K562 (cell line): ENCODE data around the gene CCDC148. TPM values are rescaled to one million over a fixed set of nuclear protein-coding genes. Genes with fewer than 3 reads are reported as not detected.

Experiments used
- AFF1 ChIP-seq, 2 experiments: fragments of 450-650 bp; IDR thresholded peaks; 2 replicates each; pipeline ENCODE4 v1.6.1; 2018; ENCODE audit warnings: mild to moderate bottlenecking in 2 of 2, low read depth in 1 of 2; ENCODE audit not compliant: partially characterized antibody in 2 of 2
- ARID2 ChIP-seq: fragments of 450-650 bp; IDR thresholded peaks from 2 replicates; pipeline ENCODE4 v1.6.1; 2017; ENCODE audit warnings: antibody characterized with exemption, mild to moderate bottlenecking
- CBFA2T3 ChIP-seq: fragments of 450-650 bp; IDR thresholded peaks from 2 replicates; pipeline ENCODE4 v1.6.1; 2017
- CTBP1 ChIP-seq: fragments of 450-650 bp; IDR thresholded peaks from 2 replicates; pipeline ENCODE4 v1.6.1; 2016; ENCODE audit warnings: borderline replicate concordance
- CTCF ChIP-seq, 3 experiments: IDR thresholded peaks in 2 of 3; conservative IDR thresholded peaks in 1 of 3; 2 replicates each; pipeline ENCODE4 v1.5.1; 2011 to 2012; ENCODE audit warnings: low read length in 3 of 3, mild to moderate bottlenecking in 3 of 3, control low read depth in 2 of 3, improper control_type of control experiment in 1 of 3, inconsistent platforms in 1 of 3, low read depth in 1 of 3, mixed read lengths in 1 of 3, moderate library complexity in 1 of 3; ENCODE audit not compliant: insufficient read depth in 2 of 3
- GTF2E2 ChIP-seq: fragments of 200-800 bp; sonication (Bioruptor generic); IDR thresholded peaks from 2 replicates; pipeline ENCODE4 v1.6.1; 2016; ENCODE audit warnings: missing genetic modification characterization, missing compliant biosample characterization
- LEF1 ChIP-seq: fragments of 450-650 bp; IDR thresholded peaks from 2 replicates; pipeline ENCODE4 v1.6.1; 2016; ENCODE audit warnings: mild to moderate bottlenecking
- MAFF ChIP-seq: IDR thresholded peaks from 2 replicates; pipeline ENCODE4 v1.6.1; 2012; ENCODE audit warnings: low read length, improper control_type of control experiment
- MTA1 ChIP-seq: fragments of 450-650 bp; IDR thresholded peaks from 2 replicates; pipeline ENCODE4 v1.6.1; 2017; ENCODE audit warnings: borderline replicate concordance
- MYNN ChIP-seq, 2 experiments: sonication (generic); formaldehyde crosslinking in 1 of 2; IDR thresholded peaks; 2 replicates each; pipeline versions ENCODE4 v1.5.0 to v1.6.1; 2016 to 2020; ENCODE audit warnings: antibody characterized with exemption in 1 of 2, missing genetic modification reagents in 1 of 2
- PHF20 ChIP-seq: fragments of 450-650 bp; IDR thresholded peaks from 2 replicates; pipeline ENCODE4 v1.6.1; 2018; ENCODE audit not compliant: partially characterized antibody
- POLR2AphosphoS5 ChIP-seq: IDR thresholded peaks from 2 replicates; pipeline ENCODE4 v1.6.1; 2011; ENCODE audit warnings: mild to moderate bottlenecking, low read depth, low read length, moderate library complexity; ENCODE audit not compliant: control insufficient read depth, insufficient read depth
- PTRF ChIP-seq: fragments of 450-650 bp; IDR thresholded peaks from 2 replicates; pipeline ENCODE4 v1.6.1; 2016; ENCODE audit warnings: mild to moderate bottlenecking, missing genetic modification characterization, missing compliant biosample characterization
- SOX6 ChIP-seq: fragments of 450-650 bp; IDR thresholded peaks from 2 replicates; pipeline ENCODE4 v1.6.1; 2014; ENCODE audit warnings: mild to moderate bottlenecking
- TAF1 ChIP-seq: IDR thresholded peaks from 2 replicates; pipeline ENCODE4 v1.6.1; 2011; ENCODE audit warnings: mild to moderate bottlenecking, low read length, moderate library complexity; ENCODE audit not compliant: insufficient read depth, control insufficient read depth, severe bottlenecking; ENCODE audit errors: extremely low read depth
- TRIM24 ChIP-seq, 2 experiments: fragments of 450-650 bp; IDR thresholded peaks; 2 replicates each; pipeline ENCODE4 v1.6.1; 2016
- ZNF146 ChIP-seq: IDR thresholded peaks from one replicate; pipeline ENCODE4 v1.6.1; 2018; ENCODE audit warnings: missing compliant biosample characterization; ENCODE audit not compliant: unreplicated experiment
- ZNF23 ChIP-seq: fragments of 250-450 bp; sonication (Bioruptor Pico); IDR thresholded peaks from 2 replicates; pipeline ENCODE4 v1.4.0; 2020; ENCODE audit warnings: mild to moderate bottlenecking
- polyA plus RNA-seq, 8 experiments: library from polyadenylated mRNA; depleted of rRNA in 4 of 8; stranded (reverse) in 5 of 8; unstranded in 3 of 8; fragments of >200 nt; fragmentation: Nextera tagmentation in 2 of 8; fragmentation: Illumina TruSeq in 1 of 8; extraction: Ambion mirVana in 2 of 8; extraction: Trizol in 1 of 8; gene quantifications; 2 replicates each; pipeline versions ENCODE4 v1.2.1 to v1.2.3, GENCODE V29; 2011 to 2014; ENCODE audit warnings: inconsistent platforms in 1 of 8, missing spikeins in 1 of 8
- total RNA-seq, 7 experiments: library from RNA; depleted of rRNA in 6 of 7; stranded (reverse); fragments of >200 nt in 6 of 7; fragmentation: Illumina TruSeq in 2 of 7; extraction: Trizol in 2 of 7; gene quantifications; 2 replicates each; pipeline versions ENCODE4 v1.2.1 to v1.2.3, GENCODE V29; 2011 to 2021; ENCODE audit warnings: low replicate concordance in 1 of 7
- TF ChIP-seq, protein P1 (sequence below): sonication (generic); formaldehyde crosslinking; IDR thresholded peaks from 2 replicates; pipeline ENCODE4 v1.8.1; 2022; ENCODE audit warnings: missing genetic modification reagents
- TF ChIP-seq, protein P2 (sequence below): sonication (generic); formaldehyde crosslinking; IDR thresholded peaks from 2 replicates; pipeline ENCODE4 v1.8.0; 2022; ENCODE audit warnings: mild to moderate bottlenecking, missing genetic modification reagents

CCDC148 gene
- total and polyA plus RNA-seq, 9 of the 15 experiments (the other 6 are each of a cell fraction or from before 2014, with no cell fraction given), result 0.10 to 1.4 (median 0.65) TPM

DNA sequence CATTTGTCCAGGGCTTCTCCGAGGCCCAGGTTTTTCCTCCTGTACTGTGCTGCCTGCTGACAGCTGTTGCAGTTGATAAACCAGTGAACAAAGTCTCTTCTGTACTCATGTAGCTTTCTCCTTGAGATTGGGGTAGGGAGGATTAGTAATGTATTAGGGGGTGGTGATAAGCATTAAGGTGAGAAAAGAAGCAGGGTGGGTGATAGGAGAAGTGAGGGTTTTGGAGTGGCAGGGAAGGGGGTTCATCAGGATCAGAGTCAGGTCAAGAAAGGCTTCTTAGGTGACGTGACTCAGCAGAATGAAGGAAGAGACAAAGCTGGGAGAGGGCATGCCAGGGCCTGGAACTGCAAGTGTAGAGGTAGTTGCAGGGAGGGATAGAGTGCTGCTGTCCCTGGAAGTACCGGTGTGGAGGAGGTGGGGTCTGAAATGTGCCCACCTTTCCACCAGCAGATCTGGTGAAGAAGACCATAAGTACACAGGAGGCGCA is 48.9 kb upstream of the CCDC148 start (continued):
- TF ChIP-seq, protein P1, sequence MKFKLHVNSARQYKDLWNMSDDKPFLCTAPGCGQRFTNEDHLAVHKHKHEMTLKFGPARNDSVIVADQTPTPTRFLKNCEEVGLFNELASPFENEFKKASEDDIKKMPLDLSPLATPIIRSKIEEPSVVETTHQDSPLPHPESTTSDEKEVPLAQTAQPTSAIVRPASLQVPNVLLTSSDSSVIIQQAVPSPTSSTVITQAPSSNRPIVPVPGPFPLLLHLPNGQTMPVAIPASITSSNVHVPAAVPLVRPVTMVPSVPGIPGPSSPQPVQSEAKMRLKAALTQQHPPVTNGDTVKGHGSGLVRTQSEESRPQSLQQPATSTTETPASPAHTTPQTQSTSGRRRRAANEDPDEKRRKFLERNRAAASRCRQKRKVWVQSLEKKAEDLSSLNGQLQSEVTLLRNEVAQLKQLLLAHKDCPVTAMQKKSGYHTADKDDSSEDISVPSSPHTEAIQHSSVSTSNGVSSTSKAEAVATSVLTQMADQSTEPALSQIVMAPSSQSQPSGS (CRISPR knock-in tag), result no peak
- TF ChIP-seq POLR2AphosphoS5 (peak; percentile 55; the same call in 1 of the 2 replicates), PTRF (tag) (no peak), TAF1 (no peak), PHF20 (peak; percentile 43), CTBP1 (peak; percentile 37; the same call in 1 of the 2 replicates), ARID2 (peak; percentile 70; the same call in 1 of the 2 replicates), ZNF23 (CRISPR knock-in tag) (no peak), SOX6 (peak; percentile 51), GTF2E2 (tag) (no peak), MAFF (peak; percentile 91), TRIM24 (IDR thresholded peaks at IDR 0.05) (peak; percentile 56 to 60), LEF1 (peak; percentile 44; the same call in 1 of the 2 replicates), CTCF (IDR thresholded peaks at IDR 0.05 in 2 of 3, conservative IDR thresholded peaks at IDR 0.05 in 1 of 3; ENCODE audit: insufficient read depth in 2 of 3, low read depth in 1 of 3, low read length in 3 of 3) (no peak), MTA1 (peak; percentile 76), CBFA2T3 (peak; percentile 90), AFF1 (IDR thresholded peaks at IDR 0.05; ENCODE audit: low read depth in 1 of 2, partially characterized antibody in 2 of 2) (peak in 1 of 2 experiments; percentile 74), ZNF146 (no peak), MYNN (IDR thresholded peaks at IDR 0.05) (0 out of 2 replicates have a peak, but pooled peaks have one; percentile 24), MYNN (CRISPR knock-in tag; IDR thresholded peaks at IDR 0.05) (no peak)
- TF ChIP-seq, protein P2, sequence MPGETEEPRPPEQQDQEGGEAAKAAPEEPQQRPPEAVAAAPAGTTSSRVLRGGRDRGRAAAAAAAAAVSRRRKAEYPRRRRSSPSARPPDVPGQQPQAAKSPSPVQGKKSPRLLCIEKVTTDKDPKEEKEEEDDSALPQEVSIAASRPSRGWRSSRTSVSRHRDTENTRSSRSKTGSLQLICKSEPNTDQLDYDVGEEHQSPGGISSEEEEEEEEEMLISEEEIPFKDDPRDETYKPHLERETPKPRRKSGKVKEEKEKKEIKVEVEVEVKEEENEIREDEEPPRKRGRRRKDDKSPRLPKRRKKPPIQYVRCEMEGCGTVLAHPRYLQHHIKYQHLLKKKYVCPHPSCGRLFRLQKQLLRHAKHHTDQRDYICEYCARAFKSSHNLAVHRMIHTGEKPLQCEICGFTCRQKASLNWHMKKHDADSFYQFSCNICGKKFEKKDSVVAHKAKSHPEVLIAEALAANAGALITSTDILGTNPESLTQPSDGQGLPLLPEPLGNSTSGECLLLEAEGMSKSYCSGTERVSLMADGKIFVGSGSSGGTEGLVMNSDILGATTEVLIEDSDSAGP (CRISPR knock-in tag), result 0 out of 2 replicates have a peak, but pooled peaks have one; percentile 31
